GM19468 (cell line): ENCODE data around the gene MCAM.

Experiments used
- ATAC-seq: cut with Tn5 transposase; IDR thresholded peaks from one replicate; pipeline ENCODE4 v1.9.1; 2021; ENCODE audit warnings: mild to moderate bottlenecking, moderate library complexity, moderate number of reproducible peaks; ENCODE audit not compliant: unreplicated experiment; ENCODE audit errors: extremely low read depth

Gene MCAM

GRCh38 chr11:119310682-119311052 is 6.3 kb downstream of the MCAM start:
- ATAC-seq: no peak

GRCh38 chr11:119309953-119310681 is 6.8 kb downstream of the MCAM start:
- ATAC-seq: no peak

- no peak for ATAC-seq
These were observed 7.5 kb downstream of the MCAM start for GRCh38 chr11:119309411-119309810.

- no peak for ATAC-seq
These were observed 9.0 kb downstream of the MCAM start for GRCh38 chr11:119307974-119308373.

- no peak for ATAC-seq
These were observed 9.7 kb downstream of the MCAM start for GRCh38 chr11:119307219-119307618.

- ATAC-seq: no peak
These were observed 10.5 kb downstream of the MCAM start for GRCh38 chr11:119306373-119306890.

- no peak for ATAC-seq
These were observed 11.2 kb downstream of the MCAM start for GRCh38 chr11:119305556-119306372.

GRCh38 chr11:119303227-119303718 is 13.7 kb downstream of the MCAM start:
- ATAC-seq: no peak

- ATAC-seq: no peak
These were observed 16.5 kb downstream of the MCAM start for GRCh38 chr11:119300198-119300964.

- no peak for ATAC-seq
These were observed 17.5 kb downstream of the MCAM start for GRCh38 chr11:119299416-119299815.

GRCh38 chr11:119298726-119299125 is 18.2 kb downstream of the MCAM start:
- no peak for ATAC-seq

- no peak for ATAC-seq
These were observed 19.0 kb downstream of the MCAM start for GRCh38 chr11:119297938-119298337.

GRCh38 chr11:119295178-119295577 is 21.8 kb downstream of the MCAM start:
- no peak for ATAC-seq

GRCh38 chr11:119293461-119293860 is 23.5 kb downstream of the MCAM start:
- no peak for ATAC-seq

- no peak for ATAC-seq
These were observed 25.9 kb downstream of the MCAM start for GRCh38 chr11:119290894-119291497.

GRCh38 chr11:119288219-119288618 is 28.7 kb downstream of the MCAM start:
- ATAC-seq: no peak

GRCh38 chr11:119285431-119285830 is 31.5 kb downstream of the MCAM start:
- ATAC-seq: no peak

GRCh38 chr11:119284344-119285157 is 32.4 kb downstream of the MCAM start:
- ATAC-seq: no peak

- ATAC-seq: no peak
These were observed 34.4 kb downstream of the MCAM start for GRCh38 chr11:119282495-119282894.
